PC-3 (cell line): Measurements from ENCODE around the gene STIMATE.

Source experiments
- CTCF ChIP-seq: fragments of 300-600 bp; sonication (generic); conservative IDR thresholded peaks from 2 replicates; pipeline ENCODE4 v1.5.1; 2017; ENCODE audit warnings: antibody characterized with exemption, low read depth, mild to moderate bottlenecking, low read length
- EZH2phosphoT487 ChIP-seq: fragments of 300-600 bp; sonication (generic); IDR thresholded peaks from 2 replicates; pipeline ENCODE4 v1.6.1; 2018; ENCODE audit warnings: mild to moderate bottlenecking, antibody characterized with exemption, low read length, borderline replicate concordance

DNA sequence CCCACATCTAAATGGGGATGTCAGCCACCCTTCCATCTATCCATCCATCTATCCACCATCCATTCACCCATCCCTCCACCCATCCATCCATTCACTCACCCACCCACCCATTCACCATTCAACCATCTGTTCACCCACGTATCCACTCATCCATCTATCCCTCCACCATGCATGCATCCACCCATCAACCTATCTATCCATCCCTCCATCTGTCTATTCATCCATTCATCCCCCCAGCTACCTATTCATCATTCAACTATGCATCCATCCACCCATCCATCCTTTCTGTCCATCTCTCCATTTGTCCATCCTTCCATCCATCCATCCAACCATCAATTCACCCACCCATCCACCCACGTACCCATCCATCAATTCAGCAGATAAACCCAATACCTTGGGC lies 88.2 kb downstream of the STIMATE start:
- TF ChIP-seq EZH2phosphoT487 (no peak), CTCF (no peak)
